Psoas muscle (tissue), 8 donors: ENCODE measurements around the gene RNF220. TPM values are rescaled to one million over a fixed set of nuclear protein-coding genes. Genes with fewer than 3 reads are reported as not detected.

Source experiments
- ATAC-seq, 4 donors: fragments of 200-7000 bp; cut with Tn5 transposase; one replicate each; pipeline ENCODE4 v1.9.1; 2020; ENCODE audit warnings: moderate library complexity in 3 of 4, mild to moderate bottlenecking in 2 of 4
- DNase-seq, 2 donors: peaks; one replicate each; pipeline ENCODE4 v3.0.0-alpha.2; 2020
- H3K27ac ChIP-seq: fragments of 200-600 bp; one replicate; pipeline ENCODE4 v1.8.0; 2022
- H3K27me3 ChIP-seq, 3 donors: fragments of 200-600 bp in 1 of 3; one replicate each; pipeline versions ENCODE4 v1.6.1 to v1.8.0; 2013 to 2022; ENCODE audit warnings: low read length in 2 of 3, mild to moderate bottlenecking in 2 of 3, moderate library complexity in 1 of 3; ENCODE audit not compliant: insufficient read depth in 3 of 3
- H3K36me3 ChIP-seq, 2 donors: fragments of 200-600 bp in 1 of 2; one replicate each; pipeline versions ENCODE4 v1.6.1 to v1.8.0; 2013 to 2022; ENCODE audit warnings: low read depth in 1 of 2, mild to moderate bottlenecking in 1 of 2, moderate library complexity in 1 of 2; ENCODE audit not compliant: insufficient read depth in 1 of 2
- H3K4me1 ChIP-seq: fragments of 200-600 bp; one replicate; pipeline ENCODE4 v1.8.0; 2022
- H3K4me3 ChIP-seq: fragments of 200-600 bp; one replicate; pipeline ENCODE4 v1.8.0; 2022; ENCODE audit warnings: mild to moderate bottlenecking
- H3K9me3 ChIP-seq: fragments of 200-600 bp; one replicate; pipeline ENCODE4 v1.8.0; 2022
- WGBS, 3 donors: extraction: QIAGEN DNeasy Blood & Tissue Kit; methylation state at CpG; one replicate each; pipeline versions ENCODE4 v1.1.6 to v1.1.7; 2013; 5-methylcytosine and 5-hydroxymethylcytosine counted together
- intact Hi-C, 2 donors: fragments of 100-400 bp; cut with DNase I; formaldehyde crosslinking; loops; one replicate each; pipeline versions ENCODE4 v1.11.0 to v1.14.2; 2022
- polyA plus RNA-seq, 3 donors: library from polyadenylated mRNA; stranded (reverse); fragments of 200-250 nt; gene quantifications; one replicate each; pipeline ENCODE4 v1.2.3, GENCODE V29; 2013
- total RNA-seq, 4 donors: library from RNA; stranded (reverse); fragmentation: NEBNext Ultra II Directional in 2 of 4; extraction: Animal tissue kit (Norgen Biotek cat#: 25700) in 2 of 4; gene quantifications; one replicate each; pipeline versions ENCODE4 v1.2.1 to v1.2.4, GENCODE V29; 2021 to 2023
- TF ChIP-seq, protein P1 (sequence below): fragments of 200-600 bp; IDR thresholded peaks from one replicate; pipeline ENCODE4 v1.8.0; 2022; ENCODE audit warnings: antibody characterized with exemption
- donor health status: healthy with polysubstance abuse.
- donor health status: DM: no; HTN: no; CAD: no; lungs with moderate emphysema.
- donor health status: Bipolar disorder and iron deficiency.
- donor health status: healthy.
- donor health status: DM: yes; HTN: yes; CAD: no.
- donor health status: DM: no; HTN: no; CAD: no.
- donor health status: DM: no; HTN: no; CAD: no.
- donor health status: DM: yes; HTN: yes; CAD: no.

RNF220 gene
- total and polyA plus RNA-seq, 7 donors = 61.1 to 133 (median 75.5) TPM

GRCh38 chr1:44542420-44543063 lies 137.5 kb downstream of the RNF220 start:
- H3K4me1 ChIP-seq = no peaks in the 10 kb centered on the region
- no peaks in the 10 kb centered on the region for H3K36me3 ChIP-seq
- WGBS, 3 donors = 42 to 48% (median 42%) methylated on average over 12 to 14 of the region's 14 CpGs
- H3K27ac ChIP-seq = no peak overlapping the region
- no peak for ATAC-seq
- no peak for DNase-seq
- H3K9me3 ChIP-seq = no peaks in the 10 kb centered on the region
- H3K4me3 ChIP-seq = no peak overlapping the region
- TF ChIP-seq, protein P1, sequence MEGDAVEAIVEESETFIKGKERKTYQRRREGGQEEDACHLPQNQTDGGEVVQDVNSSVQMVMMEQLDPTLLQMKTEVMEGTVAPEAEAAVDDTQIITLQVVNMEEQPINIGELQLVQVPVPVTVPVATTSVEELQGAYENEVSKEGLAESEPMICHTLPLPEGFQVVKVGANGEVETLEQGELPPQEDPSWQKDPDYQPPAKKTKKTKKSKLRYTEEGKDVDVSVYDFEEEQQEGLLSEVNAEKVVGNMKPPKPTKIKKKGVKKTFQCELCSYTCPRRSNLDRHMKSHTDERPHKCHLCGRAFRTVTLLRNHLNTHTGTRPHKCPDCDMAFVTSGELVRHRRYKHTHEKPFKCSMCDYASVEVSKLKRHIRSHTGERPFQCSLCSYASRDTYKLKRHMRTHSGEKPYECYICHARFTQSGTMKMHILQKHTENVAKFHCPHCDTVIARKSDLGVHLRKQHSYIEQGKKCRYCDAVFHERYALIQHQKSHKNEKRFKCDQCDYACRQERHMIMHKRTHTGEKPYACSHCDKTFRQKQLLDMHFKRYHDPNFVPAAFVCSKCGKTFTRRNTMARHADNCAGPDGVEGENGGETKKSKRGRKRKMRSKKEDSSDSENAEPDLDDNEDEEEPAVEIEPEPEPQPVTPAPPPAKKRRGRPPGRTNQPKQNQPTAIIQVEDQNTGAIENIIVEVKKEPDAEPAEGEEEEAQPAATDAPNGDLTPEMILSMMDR = no peak
- peaks cover 3 to 44% (median 16%) of the 10 kb centered on the region in 3 donors for H3K27me3 ChIP-seq
- intact Hi-C loops = no loop called here

DNA sequence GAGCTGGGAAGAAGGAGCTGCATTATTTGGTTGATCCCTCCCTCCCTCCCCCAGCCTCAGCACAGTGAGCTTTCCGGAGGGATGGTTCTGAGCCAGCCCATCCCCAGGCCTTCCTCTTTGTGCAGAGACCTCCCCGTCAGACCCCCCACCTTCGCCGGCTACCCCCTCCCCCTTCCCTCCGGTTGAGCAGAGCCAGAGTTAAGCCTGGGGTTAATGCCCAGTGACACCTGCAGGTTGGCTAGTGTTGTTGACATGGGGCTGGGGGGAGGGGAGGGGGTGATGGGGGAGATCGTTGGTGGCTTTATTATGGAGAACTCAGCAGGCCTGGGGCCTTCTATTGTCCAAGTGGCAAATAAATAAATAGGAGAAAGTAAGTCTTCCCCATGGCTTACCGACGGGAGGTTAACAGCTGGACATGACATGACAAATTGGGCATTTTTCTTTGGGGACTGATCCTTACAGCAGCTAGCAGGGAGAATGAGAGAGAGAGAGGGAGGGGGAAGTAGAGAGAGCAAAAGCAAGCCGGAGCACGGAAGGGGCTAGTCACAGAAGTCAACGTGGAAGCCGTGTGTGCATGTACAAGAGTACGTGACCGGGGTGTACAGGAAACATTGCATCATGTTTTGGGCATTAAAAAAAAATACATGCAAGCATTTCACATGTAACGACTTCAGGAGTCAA lies 138.1 kb downstream of the RNF220 start:
- no peaks in the 10 kb centered on the region for H3K4me1 ChIP-seq
- H3K27ac ChIP-seq = no peak overlapping the region
- 11 to 17% (median 16%) methylated on average over 15 of the region's 15 CpGs for WGBS, 3 donors
- no peak overlapping the region for H3K4me3 ChIP-seq
- H3K36me3 ChIP-seq = no peaks in the 10 kb centered on the region
- TF ChIP-seq, protein P1 = no peak
- intact Hi-C loops = no loop called here
- DNase-seq = no peak
- peaks cover 3 to 44% (median 16%) of the 10 kb centered on the region in 3 donors for H3K27me3 ChIP-seq
- no peak for ATAC-seq
- no peaks in the 10 kb centered on the region for H3K9me3 ChIP-seq

- H3K27me3 ChIP-seq = peaks cover 3 to 44% (median 16%) of the 10 kb centered on the region in 3 donors
- DNase-seq = no peak
Measured at GRCh38 chr1:44543786-44544185, 138.7 kb downstream of the RNF220 start.

GRCh38 chr1:44544960-44545359 lies 139.9 kb downstream of the RNF220 start:
- no peak for DNase-seq
- no peak for ATAC-seq
- Histone ChIP-seq H3K4me1 (no peaks in the 10 kb centered on the region), H3K27me3 (peaks cover 3 to 44% (median 17%) of the 10 kb centered on the region in 3 donors), H3K4me3 (no peak overlapping the region), H3K27ac (no peak overlapping the region), H3K9me3 (no peaks in the 10 kb centered on the region), H3K36me3 (no peaks in the 10 kb centered on the region)
- TF ChIP-seq, protein P1 = no peak
- intact Hi-C loops = no loop called here
- 57 to 70% (median 69%) methylated on average over 9 of the region's 9 CpGs for WGBS, 3 donors

More at GRCh38 chr1:44543786-44544185, 138.7 kb downstream of the RNF220 start:
- WGBS, 3 donors = 37 to 51% (median 45%) methylated on average over 7 of the region's 7 CpGs
- no peaks in the 10 kb centered on the region for H3K4me1 ChIP-seq
- intact Hi-C loops = no loop called here
- H3K9me3 ChIP-seq = no peaks in the 10 kb centered on the region
- no peak overlapping the region for H3K27ac ChIP-seq
- ATAC-seq = no peak
- no peaks in the 10 kb centered on the region for H3K36me3 ChIP-seq
- TF ChIP-seq, protein P1 = no peak
- no peak overlapping the region for H3K4me3 ChIP-seq
